ENCODE measurements around the gene PHF21A. TPM values are rescaled to one million over a fixed set of nuclear protein-coding genes. Genes with fewer than 3 reads are reported as not detected.
"Not testable (repeated sequence)": the region's sequence is repeated elsewhere in the genome, so short reads cannot be mapped to it uniquely, and the experiment has no call there.

PHF21A gene
- polyA plus RNA-seq, 3 donors, result 6.2 to 95.2 (median 14.0) TPM

- H3K4me2 ChIP-seq (replicated peaks; ENCODE audit: extremely low read depth, low read length, poor library complexity, severe bottlenecking), result no peak overlapping the region
These were observed 137.8 kb downstream of the PHF21A start for GRCh38 chr11:45983471-45983845.

GRCh38 chr11:45982656-45983470, 138.4 kb downstream of the PHF21A start:
- TF ChIP-seq CTCF (IDR thresholded peaks at IDR 0.05), result no peak
- peaks cover 0 to 2% (median 0%) of the 10 kb centered on the region in 3 donors for H3K27me3 Mint-ChIP-seq (ENCODE audit: low read depth in 3 of 3)
- 100% methylated on average over 1 of the region's 8 CpGs for WGBS (ENCODE audit: insufficient coverage)

More at GRCh38 chr11:45983471-45983845, 137.8 kb downstream of the PHF21A start:
- no peaks in the 10 kb centered on the region for H3K4me1 ChIP-seq (ENCODE audit: control insufficient read depth in 1 of 2, insufficient read depth in 2 of 2, low read length in 2 of 2)
- H3K9me3 ChIP-seq (replicated peaks in 1 of 2; ENCODE audit: control insufficient read depth in 1 of 2, insufficient read depth in 1 of 2, low read length in 2 of 2), result no peaks in the 10 kb centered on the region
- no peak overlapping the region for H3K4me3 Mint-ChIP-seq
- peaks cover 0 to 2% (median 0%) of the 10 kb centered on the region in 3 donors for H3K27me3 Mint-ChIP-seq (ENCODE audit: low read depth in 3 of 3)
- 100% methylated on average over 1 of the region's 4 CpGs for WGBS (ENCODE audit: insufficient coverage)
- H3K36me3 ChIP-seq (replicated peaks in 1 of 2; ENCODE audit: control insufficient read depth in 1 of 2, insufficient read depth in 2 of 2, low read length in 2 of 2), result peaks cover 18 to 34% of the 10 kb centered on the region in 2 donors
- peaks cover 93% of the 10 kb centered on the region for H4K20me1 ChIP-seq (ENCODE audit: insufficient read depth, low read length)
- no peak overlapping the region for H3K9ac ChIP-seq (ENCODE audit: insufficient read depth, low read length, poor library complexity, severe bottlenecking)
- H3K27ac ChIP-seq (ENCODE audit: low read depth in 1 of 2, low read length in 2 of 2), result no peak overlapping the region
- H2AFZ ChIP-seq (ENCODE audit: insufficient read depth, low read depth, low read length, poor library complexity, severe bottlenecking), result no peak overlapping the region
- H3K79me2 ChIP-seq (ENCODE audit: insufficient read depth, low read length), result peaks cover 29% of the 10 kb centered on the region
- H3K4me1 Mint-ChIP-seq, result no peaks in the 10 kb centered on the region
- no peak for TF ChIP-seq CTCF (IDR thresholded peaks at IDR 0.05)
- H3K36me3 Mint-ChIP-seq, result peaks cover 26 to 38% of the 10 kb centered on the region in 2 donors
- H3K4me3 ChIP-seq (replicated peaks in 1 of 3; ENCODE audit: low read depth in 2 of 3, low read length in 3 of 3), result no peak overlapping the region
- intact Hi-C loops (cut with micrococcal nuclease), result no loop called here
- H3K27me3 ChIP-seq (ENCODE audit: control insufficient read depth in 2 of 2, insufficient read depth in 2 of 2, low read length in 2 of 2), result no peaks in the 10 kb centered on the region
- no peak for DNase-seq
- H3K9me3 Mint-ChIP-seq, result no peaks in the 10 kb centered on the region
- H3K27ac Mint-ChIP-seq, result no peak overlapping the region

DNA sequence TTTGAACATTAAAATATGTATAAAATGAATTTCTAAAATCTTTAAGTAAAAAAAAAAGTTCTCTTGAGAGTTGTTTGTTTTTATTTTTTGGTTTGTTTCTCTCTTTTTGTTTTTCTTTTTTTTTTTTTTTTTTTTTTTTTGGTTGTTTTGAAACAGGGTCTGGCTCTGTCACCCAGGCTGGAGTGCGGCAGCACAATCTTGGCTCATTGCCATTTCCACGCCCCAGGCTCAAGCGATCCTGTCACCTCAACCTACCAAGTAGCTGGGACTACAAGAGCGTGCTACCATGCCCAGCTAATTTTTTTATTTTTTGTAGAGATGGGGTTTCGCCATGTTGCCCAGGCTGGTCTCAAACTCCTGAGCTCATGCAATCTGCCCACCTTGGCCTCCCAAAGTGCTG, 139.4 kb downstream of the PHF21A start:
- not testable (repeated sequence) for H3K27ac Mint-ChIP-seq; H3K4me3 ChIP-seq (replicated peaks in 1 of 3; ENCODE audit: low read depth in 2 of 3, low read length in 3 of 3)

More at GRCh38 chr11:45982656-45983470, 138.4 kb downstream of the PHF21A start:
- H3K4me2 ChIP-seq (replicated peaks; ENCODE audit: extremely low read depth, low read length, poor library complexity, severe bottlenecking), result no peak overlapping the region
- no peaks in the 10 kb centered on the region for H3K27me3 ChIP-seq (ENCODE audit: control insufficient read depth in 2 of 2, insufficient read depth in 2 of 2, low read length in 2 of 2)
- Mint-ChIP-seq H3K4me1 (no peaks in the 10 kb centered on the region), H3K36me3 (peaks cover 29 to 44% of the 10 kb centered on the region in 2 donors), H3K27ac (no peak overlapping the region), H3K4me3 (no peak overlapping the region), H3K9me3 (no peaks in the 10 kb centered on the region)
- DNase-seq, result no peak
- H3K9me3 ChIP-seq (replicated peaks in 1 of 2; ENCODE audit: control insufficient read depth in 1 of 2, insufficient read depth in 1 of 2, low read length in 2 of 2), result no peaks in the 10 kb centered on the region
- intact Hi-C loops (cut with micrococcal nuclease), result no loop called here
- peaks cover 24 to 40% of the 10 kb centered on the region in 2 donors for H3K36me3 ChIP-seq (replicated peaks in 1 of 2; ENCODE audit: control insufficient read depth in 1 of 2, insufficient read depth in 2 of 2, low read length in 2 of 2)
- no peak overlapping the region for H2AFZ ChIP-seq (ENCODE audit: insufficient read depth, low read depth, low read length, poor library complexity, severe bottlenecking)
- H3K4me3 ChIP-seq (replicated peaks in 1 of 3; ENCODE audit: low read depth in 2 of 3, low read length in 3 of 3), result no peak overlapping the region
- no peak overlapping the region for H3K9ac ChIP-seq (ENCODE audit: insufficient read depth, low read length, poor library complexity, severe bottlenecking)
- H3K27ac ChIP-seq (ENCODE audit: low read depth in 1 of 2, low read length in 2 of 2), result no peak overlapping the region
- H3K79me2 ChIP-seq (ENCODE audit: insufficient read depth, low read length), result peaks cover 24% of the 10 kb centered on the region
- H3K4me1 ChIP-seq (ENCODE audit: control insufficient read depth in 1 of 2, insufficient read depth in 2 of 2, low read length in 2 of 2), result no peaks in the 10 kb centered on the region
- H4K20me1 ChIP-seq (ENCODE audit: insufficient read depth, low read length), result peaks cover 89% of the 10 kb centered on the region

More for the DNA sequence above, 139.4 kb downstream of the PHF21A start:
- intact Hi-C loops (cut with micrococcal nuclease); H3K4me2 ChIP-seq (replicated peaks; ENCODE audit: extremely low read depth, low read length, poor library complexity, severe bottlenecking); DNase-seq; H3K27ac ChIP-seq (ENCODE audit: low read depth in 1 of 2, low read length in 2 of 2); H3K4me3 Mint-ChIP-seq; H3K9me3 Mint-ChIP-seq; H3K9me3 ChIP-seq (replicated peaks in 1 of 2; ENCODE audit: control insufficient read depth in 1 of 2, insufficient read depth in 1 of 2, low read length in 2 of 2); H2AFZ ChIP-seq (ENCODE audit: insufficient read depth, low read depth, low read length, poor library complexity, severe bottlenecking); H3K9ac ChIP-seq (ENCODE audit: insufficient read depth, low read length, poor library complexity, severe bottlenecking); H3K27me3 Mint-ChIP-seq (ENCODE audit: low read depth in 3 of 3); H3K4me1 ChIP-seq (ENCODE audit: control insufficient read depth in 1 of 2, insufficient read depth in 2 of 2, low read length in 2 of 2); H3K4me1 Mint-ChIP-seq; H3K27me3 ChIP-seq (ENCODE audit: control insufficient read depth in 2 of 2, insufficient read depth in 2 of 2, low read length in 2 of 2): not testable (repeated sequence)
- 100% methylated on average over 2 of the region's 5 CpGs for WGBS (ENCODE audit: insufficient coverage)
- peaks cover 20% of the 10 kb centered on the region for H3K79me2 ChIP-seq (ENCODE audit: insufficient read depth, low read length)
- H4K20me1 ChIP-seq (ENCODE audit: insufficient read depth, low read length), result peaks cover 88% of the 10 kb centered on the region
- H3K36me3 ChIP-seq (replicated peaks in 1 of 2; ENCODE audit: control insufficient read depth in 1 of 2, insufficient read depth in 2 of 2, low read length in 2 of 2), result peaks cover 32 to 44% of the 10 kb centered on the region in 2 donors
- peaks cover 36 to 54% of the 10 kb centered on the region in 2 donors for H3K36me3 Mint-ChIP-seq

All from CD14-positive monocyte (primary cell).